Measurements from ENCODE around the gene CDH23.
A peak's percentile ranks its signal among the peaks of the same experiment; 100 is the strongest.

The CDH23 gene

GRCh38 chr10:71735709-71736569, 339.2 kb downstream of the CDH23 start:
- peak in 1 of 2 donors; percentile 45 for DNase-seq

- DNase-seq, result no peak
Measured at GRCh38 chr10:71736570-71736952, 339.8 kb downstream of the CDH23 start.

- no peak for DNase-seq
Measured at GRCh38 chr10:71737001-71737833, 340.5 kb downstream of the CDH23 start.

GRCh38 chr10:71737834-71738197, 341.1 kb downstream of the CDH23 start:
- DNase-seq, result peak in 1 of 2 donors; percentile 11

GRCh38 chr10:71739358-71739900, 342.7 kb downstream of the CDH23 start:
- DNase-seq, result no peak

GRCh38 chr10:71740069-71740653, 343.4 kb downstream of the CDH23 start:
- no peak for DNase-seq

- DNase-seq, result no peak
Measured at GRCh38 chr10:71741029-71741428, 344.3 kb downstream of the CDH23 start.

GRCh38 chr10:71741671-71742070, 345.0 kb downstream of the CDH23 start:
- no peak for DNase-seq

GRCh38 chr10:71742301-71743088, 345.8 kb downstream of the CDH23 start:
- DNase-seq, result no peak

- no peak for DNase-seq
Measured at GRCh38 chr10:71743089-71743838, 346.5 kb downstream of the CDH23 start.

GRCh38 chr10:71743866-71744265, 347.1 kb downstream of the CDH23 start:
- DNase-seq, result no peak

GRCh38 chr10:71744897-71745663, 348.4 kb downstream of the CDH23 start:
- DNase-seq, result no peak

GRCh38 chr10:71745664-71746250, 349.0 kb downstream of the CDH23 start:
- DNase-seq, result no peak

- DNase-seq, result no peak
Measured at GRCh38 chr10:71746344-71747037, 349.8 kb downstream of the CDH23 start.

- DNase-seq, result no peak
Measured at GRCh38 chr10:71747039-71747531, 350.4 kb downstream of the CDH23 start.

- peak; percentile 47 to 58 for DNase-seq
Measured at GRCh38 chr10:71747551-71748523, 351.1 kb downstream of the CDH23 start.

GRCh38 chr10:71748671-71749191, 352.0 kb downstream of the CDH23 start:
- peak; percentile 47 to 99 for DNase-seq

GRCh38 chr10:71749396-71749795, 352.7 kb downstream of the CDH23 start:
- no peak for DNase-seq

All from bone marrow (tissue), 2 donors.